ENCODE results near the gene OPRD1. TPM values are rescaled to one million over a fixed set of nuclear protein-coding genes. Genes with fewer than 3 reads are reported as not detected.
A peak's percentile ranks its signal among the peaks of the same experiment; 100 is the strongest.

The OPRD1 gene
- total RNA-seq, 2 donors from 2014 or later, result not detected

DNA sequence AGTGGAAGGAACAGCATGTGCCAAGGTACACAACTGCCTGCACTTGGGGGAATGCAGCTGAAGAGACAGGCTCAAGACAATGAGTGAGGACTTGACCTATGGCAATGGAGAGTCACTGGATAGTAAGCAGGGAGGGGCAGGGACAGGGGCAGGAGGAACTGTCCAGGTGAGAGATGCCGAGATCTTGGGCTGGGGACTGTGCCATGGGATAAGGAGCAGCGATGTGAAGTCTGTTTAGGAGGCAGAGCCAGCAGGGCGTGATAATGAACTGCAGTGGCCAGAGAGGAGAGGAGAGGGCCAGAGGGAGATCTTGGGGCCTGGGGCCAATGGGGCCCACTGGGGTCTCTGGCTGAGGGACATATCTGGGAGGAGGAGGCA is 84.6 kb downstream of the OPRD1 start:
- H3K27me3 Mint-ChIP-seq (ENCODE audit: low read depth), result no peaks in the 10 kb centered on the region
- no peaks in the 10 kb centered on the region for H3K36me3 Mint-ChIP-seq (ENCODE audit: insufficient read depth in 2 of 2)
- H3K27ac Mint-ChIP-seq, result no peak overlapping the region
- H3K9me3 Mint-ChIP-seq, result no peaks in the 10 kb centered on the region
- ATAC-seq (replicated peaks in 1 of 2), result no peak
- DNase-seq, result no peak
- no peak overlapping the region for H3K4me3 Mint-ChIP-seq
- H3K4me1 Mint-ChIP-seq (ENCODE audit: low read depth), result peaks cover 25% of the 10 kb centered on the region

DNA sequence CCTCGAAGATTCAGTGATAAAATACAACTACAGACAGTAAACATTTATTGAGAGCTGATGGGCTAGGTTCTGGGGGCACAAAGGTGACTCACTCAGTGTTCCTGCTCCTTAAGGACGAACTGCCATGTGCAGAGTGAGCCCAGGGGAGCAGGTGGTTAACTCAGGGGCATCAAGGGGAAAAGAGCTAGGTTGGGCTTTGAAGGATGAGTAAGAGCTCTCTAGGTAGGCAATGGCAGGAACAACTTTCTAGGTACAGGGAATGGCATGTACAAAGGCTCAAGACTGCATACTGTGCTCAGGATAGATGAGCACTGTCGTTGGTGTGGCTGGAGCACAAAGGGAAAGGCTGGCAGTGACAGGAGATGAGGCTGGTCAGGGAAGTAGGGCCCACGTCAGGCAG is 85.8 kb downstream of the OPRD1 start:
- ATAC-seq (replicated peaks in 1 of 2) (no peak), DNase-seq (no peak)
- Mint-ChIP-seq H3K27me3 (ENCODE audit: low read depth) (no peaks in the 10 kb centered on the region), H3K9me3 (no peaks in the 10 kb centered on the region), H3K4me3 (no peak overlapping the region), H3K27ac (no peak overlapping the region), H3K36me3 (ENCODE audit: insufficient read depth in 2 of 2) (peaks cover 0 to 3% of the 10 kb centered on the region in 2 donors), H3K4me1 (ENCODE audit: low read depth) (peaks cover 25% of the 10 kb centered on the region)

DNA sequence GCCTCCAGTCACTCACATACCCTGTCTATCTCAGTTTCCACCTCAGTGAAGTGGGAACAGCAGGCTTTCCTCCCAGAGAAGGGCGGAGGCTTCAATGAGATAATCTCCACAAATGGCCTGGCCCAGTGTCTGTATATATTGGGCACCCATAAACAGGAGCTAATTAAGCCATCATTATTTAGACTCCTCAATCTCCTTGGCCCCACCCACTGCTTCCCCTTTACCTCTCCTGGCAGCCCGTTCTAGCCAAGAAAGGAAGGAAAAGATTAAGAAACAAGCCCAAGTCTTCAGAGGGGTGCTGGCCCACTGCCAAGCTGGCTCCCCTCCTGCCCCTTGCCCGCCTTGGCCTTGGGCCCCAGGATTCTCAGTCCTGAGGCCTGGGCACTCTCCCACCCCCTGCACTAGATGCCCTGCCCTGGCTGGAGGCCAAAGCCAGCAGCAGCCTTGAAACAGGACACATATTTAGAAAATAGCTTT is 86.5 kb downstream of the OPRD1 start:
- Mint-ChIP-seq H3K9me3 (no peaks in the 10 kb centered on the region), H3K27ac (no peak overlapping the region), H3K27me3 (ENCODE audit: low read depth) (no peaks in the 10 kb centered on the region), H3K4me3 (no peak overlapping the region), H3K4me1 (ENCODE audit: low read depth) (peaks cover 25% of the 10 kb centered on the region), H3K36me3 (ENCODE audit: insufficient read depth in 2 of 2) (peaks cover under 1 to 4% of the 10 kb centered on the region in 2 donors)
- DNase-seq, result no peak
- no peak for ATAC-seq (replicated peaks in 1 of 2)

DNA sequence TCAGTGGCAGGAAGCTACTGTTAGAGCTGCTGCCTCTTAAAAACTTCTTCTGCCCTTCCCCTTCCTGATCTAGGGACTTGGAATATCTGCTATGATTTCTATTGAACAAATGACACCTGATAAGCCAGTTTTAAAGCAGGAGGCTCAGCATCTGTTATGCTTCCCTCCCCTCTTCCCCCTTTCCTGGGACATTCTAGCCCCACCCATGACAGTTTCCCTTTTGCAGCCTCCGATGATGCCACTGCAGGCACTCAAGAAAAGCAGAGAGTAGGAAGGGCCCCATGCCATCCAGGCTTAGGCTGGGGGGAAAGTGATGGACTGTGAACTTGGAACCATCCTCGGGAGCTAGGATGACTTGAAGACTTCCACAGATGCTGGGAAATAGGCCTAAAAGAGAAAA is 87.3 kb downstream of the OPRD1 start:
- peaks cover 20% of the 10 kb centered on the region for H3K4me1 Mint-ChIP-seq (ENCODE audit: low read depth)
- ATAC-seq (replicated peaks in 1 of 2), result no peak
- H3K9me3 Mint-ChIP-seq, result peaks cover 0 to under 1% of the 10 kb centered on the region in 2 donors
- peaks cover 3 to 5% of the 10 kb centered on the region in 2 donors for H3K36me3 Mint-ChIP-seq (ENCODE audit: insufficient read depth in 2 of 2)
- no peak overlapping the region for H3K4me3 Mint-ChIP-seq
- DNase-seq, result no peak
- H3K27me3 Mint-ChIP-seq (ENCODE audit: low read depth), result no peaks in the 10 kb centered on the region
- H3K27ac Mint-ChIP-seq, result no peak overlapping the region

DNA sequence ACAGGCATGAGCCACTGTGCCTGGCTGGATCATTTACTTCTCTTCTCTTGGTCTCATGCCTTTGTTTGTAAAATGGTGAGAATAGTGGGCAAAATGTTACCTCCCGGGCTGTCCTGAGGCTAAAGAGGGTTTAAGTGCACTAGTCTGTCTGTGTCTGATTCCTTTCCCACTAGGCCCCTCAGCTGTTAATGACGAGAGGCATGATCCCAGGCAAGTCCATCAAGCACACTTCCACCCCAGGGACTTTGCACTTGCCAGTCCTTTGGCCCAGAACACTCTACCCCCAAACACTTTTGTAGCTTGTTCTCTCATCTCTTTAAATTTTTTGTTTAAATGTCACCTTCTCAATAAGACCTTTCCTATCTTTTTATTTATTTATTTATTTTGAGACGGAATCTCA is 88.6 kb downstream of the OPRD1 start:
- Mint-ChIP-seq H3K4me3 (no peak overlapping the region), H3K27me3 (ENCODE audit: low read depth) (no peaks in the 10 kb centered on the region), H3K4me1 (ENCODE audit: low read depth) (peaks cover 20% of the 10 kb centered on the region), H3K27ac (no peak overlapping the region), H3K36me3 (ENCODE audit: insufficient read depth in 2 of 2) (peaks cover 3 to 5% of the 10 kb centered on the region in 2 donors), H3K9me3 (peaks cover 0 to 2% of the 10 kb centered on the region in 2 donors)
- DNase-seq (no peak), ATAC-seq (replicated peaks in 1 of 2) (no peak)

DNA sequence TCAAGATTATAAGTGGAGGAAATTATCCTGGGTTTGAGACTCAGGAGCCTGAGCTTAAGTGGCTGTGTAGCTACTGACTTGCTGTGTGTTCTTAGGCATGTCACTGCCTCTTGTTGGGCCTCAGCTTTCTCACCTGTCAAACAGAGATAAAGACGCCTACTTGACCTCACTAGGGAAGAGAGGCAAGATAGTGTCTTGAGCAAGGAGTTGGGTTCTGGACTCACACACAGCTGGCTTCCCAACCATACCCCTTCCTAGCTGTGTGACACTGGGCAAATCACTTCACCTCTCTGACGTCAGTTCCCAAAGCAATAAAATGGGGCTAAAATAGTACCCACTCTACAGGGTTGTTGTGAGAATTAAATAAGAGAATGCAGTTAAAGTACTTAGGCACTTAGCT is 90.8 kb downstream of the OPRD1 start:
- no peak overlapping the region for H3K27ac Mint-ChIP-seq
- H3K4me1 Mint-ChIP-seq (ENCODE audit: low read depth), result peaks cover 7% of the 10 kb centered on the region
- H3K27me3 Mint-ChIP-seq (ENCODE audit: low read depth), result no peaks in the 10 kb centered on the region
- no peak overlapping the region for H3K4me3 Mint-ChIP-seq
- DNase-seq (no peak), ATAC-seq (replicated peaks in 1 of 2) (no peak)
- H3K36me3 Mint-ChIP-seq (ENCODE audit: insufficient read depth in 2 of 2), result peaks cover 3 to 5% of the 10 kb centered on the region in 2 donors
- peaks cover 0 to 2% of the 10 kb centered on the region in 2 donors for H3K9me3 Mint-ChIP-seq

DNA sequence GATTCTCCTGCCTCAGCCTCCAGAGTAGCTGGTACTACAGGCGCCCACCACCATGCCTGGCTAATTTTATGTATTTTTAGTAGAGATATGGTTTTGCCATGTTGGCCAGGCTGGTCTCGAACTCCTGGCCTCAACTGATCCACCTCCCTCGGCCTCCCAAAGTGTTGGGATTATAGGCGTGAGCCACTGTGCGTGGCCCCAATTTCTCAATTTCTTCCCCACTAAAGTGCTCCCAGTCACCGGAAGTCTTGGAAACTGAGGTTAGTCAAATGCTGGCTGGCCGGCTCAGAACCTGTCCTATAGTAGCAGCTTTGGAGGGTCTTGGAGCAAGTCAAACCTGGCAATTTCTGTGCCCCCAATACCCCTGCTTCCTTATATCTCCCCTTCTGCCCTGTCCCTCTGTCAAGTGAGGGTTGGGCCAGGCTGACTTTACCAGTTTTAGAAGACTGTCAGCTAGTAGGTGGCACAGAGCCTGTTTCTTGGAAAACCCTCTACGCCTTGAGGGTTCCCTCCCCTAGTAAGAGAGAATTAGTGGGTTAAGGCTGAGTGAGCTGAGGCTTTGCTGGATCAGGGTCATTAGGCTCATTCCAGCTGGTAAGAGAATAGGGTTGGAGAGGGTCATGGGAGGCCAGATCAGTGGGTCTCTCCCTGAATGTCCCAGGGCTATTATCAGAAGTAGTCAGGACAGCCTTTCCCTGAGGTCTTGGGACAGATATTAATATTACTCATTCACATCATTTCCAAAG is 94.1 kb downstream of the OPRD1 start:
- peaks cover 0 to 2% of the 10 kb centered on the region in 2 donors for H3K9me3 Mint-ChIP-seq
- H3K4me3 Mint-ChIP-seq, result no peak overlapping the region
- ATAC-seq (replicated peaks in 1 of 2) (no peak), DNase-seq (no peak)
- H3K36me3 Mint-ChIP-seq (ENCODE audit: insufficient read depth in 2 of 2), result peaks cover 3 to 5% of the 10 kb centered on the region in 2 donors
- no peak overlapping the region for H3K27ac Mint-ChIP-seq
- no peaks in the 10 kb centered on the region for H3K4me1 Mint-ChIP-seq (ENCODE audit: low read depth)
- no peaks in the 10 kb centered on the region for H3K27me3 Mint-ChIP-seq (ENCODE audit: low read depth)

DNA sequence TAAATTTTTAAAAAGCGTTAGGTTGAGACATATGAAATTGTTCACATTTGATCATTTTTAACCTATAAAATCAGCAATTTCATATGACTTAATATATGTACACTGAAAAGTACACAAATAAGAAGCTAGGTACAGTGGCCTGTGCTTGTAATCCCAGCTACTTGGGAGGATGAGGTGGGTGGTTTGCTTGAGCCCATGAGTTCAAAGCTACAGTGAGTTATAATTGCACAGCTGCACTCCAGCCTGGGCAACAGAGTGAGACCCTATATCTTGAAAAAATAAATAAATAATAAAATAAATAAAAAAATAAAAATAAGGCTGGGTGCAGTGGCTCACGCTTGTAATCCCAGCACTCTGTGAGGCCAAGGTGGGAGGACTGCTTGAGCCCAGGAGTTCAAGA is 97.2 kb downstream of the OPRD1 start:
- H3K36me3 Mint-ChIP-seq (ENCODE audit: insufficient read depth in 2 of 2), result no peaks in the 10 kb centered on the region
- no peak overlapping the region for H3K27ac Mint-ChIP-seq
- peaks cover 0 to 2% of the 10 kb centered on the region in 2 donors for H3K9me3 Mint-ChIP-seq

DNA sequence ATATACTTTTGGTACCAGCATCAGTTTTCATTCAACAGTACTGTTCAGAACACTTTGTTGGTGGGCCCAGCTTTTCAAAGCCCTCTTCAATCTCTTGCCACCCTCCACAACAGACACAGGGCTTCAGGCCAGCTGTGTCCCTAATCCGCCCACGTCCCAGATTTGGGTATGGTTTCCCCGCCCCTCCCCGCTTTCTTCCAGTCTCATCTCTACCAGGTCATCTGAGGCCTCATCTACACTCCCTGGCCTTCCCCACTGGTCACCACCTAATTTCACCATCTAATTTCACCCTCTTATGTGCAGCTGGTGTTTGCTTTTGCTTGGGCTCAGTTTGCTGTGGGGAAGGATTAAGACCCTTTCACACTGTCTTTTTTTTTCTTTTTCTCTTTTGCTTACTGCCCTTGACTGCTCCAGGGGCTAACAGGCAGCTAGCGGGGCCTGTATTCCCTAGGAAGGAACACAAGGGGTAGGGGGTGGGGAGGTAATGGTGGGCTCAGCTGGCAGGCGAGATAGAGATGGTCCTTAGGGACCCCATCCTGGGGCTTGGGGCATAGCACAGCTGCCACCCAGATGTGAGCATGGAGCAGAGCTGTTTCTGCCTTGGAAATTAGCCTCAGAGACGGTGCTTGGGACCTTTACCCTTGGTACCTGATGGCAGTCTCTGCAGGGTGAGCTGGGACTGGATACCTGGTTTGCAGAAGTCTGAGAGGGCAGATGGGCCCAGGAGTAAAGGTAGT is 98.6 kb downstream of the OPRD1 start:
- H3K36me3 Mint-ChIP-seq (ENCODE audit: insufficient read depth in 2 of 2), result no peaks in the 10 kb centered on the region
- peaks cover 15% of the 10 kb centered on the region for H3K4me1 Mint-ChIP-seq (ENCODE audit: low read depth)
- no peak overlapping the region for H3K27ac Mint-ChIP-seq
- no peaks in the 10 kb centered on the region for H3K9me3 Mint-ChIP-seq
- H3K27me3 Mint-ChIP-seq (ENCODE audit: low read depth), result no peaks in the 10 kb centered on the region
- DNase-seq (no peak), ATAC-seq (replicated peaks in 1 of 2) (no peak)
- no peak overlapping the region for H3K4me3 Mint-ChIP-seq

More for the DNA sequence above, 97.2 kb downstream of the OPRD1 start:
- no peak for ATAC-seq (replicated peaks in 1 of 2)
- DNase-seq, result no peak
- no peaks in the 10 kb centered on the region for H3K27me3 Mint-ChIP-seq (ENCODE audit: low read depth)
- peaks cover 9% of the 10 kb centered on the region for H3K4me1 Mint-ChIP-seq (ENCODE audit: low read depth)
- no peak overlapping the region for H3K4me3 Mint-ChIP-seq

DNA sequence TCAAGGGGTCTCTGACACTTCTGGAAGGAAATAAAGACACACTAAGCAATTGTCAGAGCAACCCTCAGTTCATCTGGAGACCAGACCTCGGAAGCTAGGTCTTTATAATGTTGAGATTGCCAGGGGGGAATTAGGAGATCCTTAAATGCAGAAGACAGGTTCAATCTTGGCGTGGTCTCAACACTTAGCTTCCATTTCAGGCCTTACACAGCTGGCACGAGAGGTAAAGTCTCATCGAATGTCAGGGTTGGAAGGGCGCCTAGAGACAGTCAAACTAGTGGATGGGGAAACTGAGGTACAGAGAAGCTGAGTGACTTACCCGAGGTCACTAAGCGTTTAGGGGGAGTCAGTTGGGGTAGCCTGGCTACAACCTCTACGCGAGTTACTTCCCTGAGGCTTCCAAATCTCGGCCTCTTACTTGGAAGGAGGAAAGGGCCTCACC is 101.8 kb downstream of the OPRD1 start:
- peak overlapping the region; percentile 91 for H3K27ac Mint-ChIP-seq
- H3K4me3 Mint-ChIP-seq, result peak overlapping the region; percentile 96 to 97
- H3K9me3 Mint-ChIP-seq, result no peaks in the 10 kb centered on the region
- no peak for ATAC-seq (replicated peaks in 1 of 2)
- H3K27me3 Mint-ChIP-seq (ENCODE audit: low read depth), result no peaks in the 10 kb centered on the region
- no peaks in the 10 kb centered on the region for H3K36me3 Mint-ChIP-seq (ENCODE audit: insufficient read depth in 2 of 2)
- peaks cover 48% of the 10 kb centered on the region for H3K4me1 Mint-ChIP-seq (ENCODE audit: low read depth)
- no peak for DNase-seq

DNA sequence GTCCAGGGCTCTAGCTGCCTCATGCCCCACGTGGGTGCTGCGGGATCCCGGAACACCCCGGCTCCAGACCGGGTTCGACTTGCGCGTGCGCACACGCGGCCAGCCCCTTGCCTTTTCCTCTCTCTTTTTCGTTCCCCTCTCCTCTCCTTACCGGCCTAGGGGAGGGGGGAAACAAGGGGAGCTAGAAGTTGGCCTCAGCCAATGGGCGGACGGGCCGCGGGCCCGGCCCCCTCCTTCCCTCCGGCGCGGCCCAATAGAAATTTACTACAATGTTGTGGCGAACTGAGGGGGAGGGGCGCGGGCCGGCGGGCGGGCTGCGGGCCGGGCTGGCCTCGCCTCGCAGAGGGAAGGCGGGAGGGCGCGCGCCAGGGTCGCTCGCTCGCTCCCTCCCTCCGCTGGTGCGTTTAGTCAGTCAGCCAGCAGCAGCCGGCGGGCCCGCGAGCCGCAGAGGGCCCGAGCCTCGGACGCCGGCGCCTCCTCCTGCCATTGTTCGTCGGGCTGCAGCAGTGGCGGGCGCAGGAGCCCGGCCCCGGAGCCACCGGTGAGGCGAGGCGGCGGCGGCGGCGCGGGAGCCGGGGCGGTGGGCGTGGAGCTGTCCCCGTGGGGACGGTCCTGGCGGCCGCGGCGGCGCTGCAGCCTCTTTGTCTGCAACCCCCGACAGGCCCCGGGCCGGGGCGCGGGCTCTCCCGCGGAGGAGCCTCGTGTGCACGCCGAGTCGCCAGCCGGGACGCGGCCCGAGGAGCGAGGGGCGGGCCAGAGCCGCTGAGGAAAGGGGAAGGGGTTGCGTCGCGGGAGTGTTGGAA is 102.5 kb downstream of the OPRD1 start, which contains the start of gene EPB41:
Gene EPB41, plus strand, starts transcription at position 342 of the 803 bp plus-strand sequence. CDS start 72,869 bp downstream, outside the sequence.
- Mint-ChIP-seq H3K36me3 (ENCODE audit: insufficient read depth in 2 of 2) (no peaks in the 10 kb centered on the region), H3K9me3 (no peaks in the 10 kb centered on the region), H3K27me3 (ENCODE audit: low read depth) (no peaks in the 10 kb centered on the region), H3K27ac (peak within 1 kb of the TSS; percentile 96), H3K4me1 (ENCODE audit: low read depth) (peaks cover 54% of the 10 kb centered on the region), H3K4me3 (peak within 1 kb of the TSS; percentile 96 to 97)
- ATAC-seq (replicated peaks in 1 of 2), result peak; percentile 81
- peak; percentile 93 to 94 for DNase-seq

DNA sequence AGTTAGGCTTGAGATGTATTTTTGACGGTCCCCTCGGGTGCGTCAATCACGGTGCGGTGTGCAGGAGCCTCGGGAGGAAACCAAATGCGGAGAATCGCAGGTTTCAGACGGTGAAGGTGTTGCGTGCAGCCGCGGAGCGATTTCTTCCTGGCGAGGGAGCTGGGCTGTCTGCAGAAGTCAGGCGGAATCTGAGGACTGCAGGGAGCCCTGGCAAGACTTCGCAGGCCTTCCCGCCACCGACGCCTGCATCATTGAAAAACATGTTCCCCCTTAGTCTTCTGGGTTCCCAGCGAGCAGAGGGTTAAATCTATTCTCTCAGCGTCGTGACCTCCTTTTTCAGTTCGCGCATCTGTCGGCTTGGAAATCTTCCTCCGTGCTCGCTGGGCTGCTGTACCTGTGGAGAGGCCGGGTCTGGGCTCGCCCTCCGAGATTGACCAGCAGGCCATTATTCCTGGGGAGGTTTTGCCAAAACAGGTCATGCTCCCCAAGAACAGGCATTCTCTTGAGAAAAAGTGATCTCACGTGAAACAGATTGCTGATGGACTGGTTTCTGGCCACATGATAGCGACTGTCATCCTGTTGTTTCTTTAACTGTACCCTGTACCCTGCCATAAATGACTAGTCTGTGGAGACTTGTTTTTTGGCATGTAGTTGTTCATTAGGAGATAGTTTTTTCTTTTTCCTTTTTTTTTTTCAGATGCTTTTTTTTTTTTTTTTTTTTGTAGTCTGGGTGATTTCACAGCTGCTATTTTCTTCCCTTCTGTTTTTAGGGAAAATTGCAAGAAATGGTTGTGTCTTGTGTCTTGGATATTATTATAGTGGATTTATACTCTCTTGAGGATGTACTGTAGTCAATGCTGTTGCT is 103.3 kb downstream of the OPRD1 start:
- no peaks in the 10 kb centered on the region for H3K27me3 Mint-ChIP-seq (ENCODE audit: low read depth)
- peaks cover 62% of the 10 kb centered on the region for H3K4me1 Mint-ChIP-seq (ENCODE audit: low read depth)
- no peaks in the 10 kb centered on the region for H3K36me3 Mint-ChIP-seq (ENCODE audit: insufficient read depth in 2 of 2)
- ATAC-seq (replicated peaks in 1 of 2) (peak; percentile 54 to 55), DNase-seq (peak; percentile 47 to 66)
- H3K27ac Mint-ChIP-seq, result peak overlapping the region; percentile 96
- H3K4me3 Mint-ChIP-seq, result peak overlapping the region; percentile 96 to 97
- H3K9me3 Mint-ChIP-seq, result no peaks in the 10 kb centered on the region

Measured in activated T-cell treated with anti-CD3 and anti-CD28 coated beads, Interleukin-2, amount 50 U/mL, for 72 hours (primary cell).